Measurements from ENCODE around the gene DGCR2. TPM values are rescaled to one million over a fixed set of nuclear protein-coding genes. Genes with fewer than 3 reads are reported as not detected.

Gene DGCR2
- total RNA-seq, 1 experiment from 2014 or later: 42.9 TPM

GRCh38 chr22:18994701-18995326 lies 127.4 kb downstream of the DGCR2 start:
- ChIA-PET RAD21 (ENCODE audit: low non-redundant PET in 1 of 2, low total read pairs in 2 of 2, uncharacterized antibody in 2 of 2, unreplicated experiment in 2 of 2) (no interaction called here), POLR2A (no interaction called here), CTCF (no interaction called here)
- H2AFZ ChIP-seq (ENCODE audit: low read depth, low read length, poor library complexity, severe bottlenecking): no peak overlapping the region
- ATAC-seq (peak; percentile 40), DNase-seq (ENCODE audit: low read depth, low spot score) (no peak)
- no peaks in the 10 kb centered on the region for H3K36me3 ChIP-seq (ENCODE audit: control insufficient read depth in 1 of 2, insufficient read depth in 2 of 2, low read length in 2 of 2)
- intact Hi-C loops (cut with micrococcal nuclease): no loop called here
- H3K4me2 ChIP-seq (ENCODE audit: low read length): peak overlapping the region; percentile 30
- H3K9me3 ChIP-seq (ENCODE audit: control insufficient read depth in 1 of 2, insufficient read depth in 1 of 2, low read depth in 1 of 2, low read length in 2 of 2): no peaks in the 10 kb centered on the region
- BruUV-seq (replicated peaks): no TSS peak
- H3K9me2 ChIP-seq (ENCODE audit: insufficient read depth): no peaks in the 10 kb centered on the region
- H3K27me3 ChIP-seq (ENCODE audit: insufficient read depth, low read length): no peaks in the 10 kb centered on the region
- no peak overlapping the region for H3K4me3 ChIP-seq (replicated peaks in 1 of 2; ENCODE audit: low read depth in 1 of 2, low read length in 2 of 2)
- H4K20me1 ChIP-seq (ENCODE audit: insufficient read depth): no peaks in the 10 kb centered on the region
- no peaks in the 10 kb centered on the region for H3K79me2 ChIP-seq (ENCODE audit: insufficient read depth, low read length)
- H3K4me1 ChIP-seq (ENCODE audit: control insufficient read depth in 1 of 2, insufficient read depth in 2 of 2, low read length in 2 of 2): peaks cover 0 to 9% of the 10 kb centered on the region in 2 experiments; a peak in 2 of 4 replicates
- TF ChIP-seq EZH2phosphoT487 (IDR thresholded peaks at IDR 0.05; ENCODE audit: borderline replicate concordance) (no peak), JUND (IDR thresholded peaks at IDR 0.05) (no peak), ATF3 (IDR thresholded peaks at IDR 0.05) (no peak), CBX3 (IDR thresholded peaks at IDR 0.05; ENCODE audit: low read depth) (no peak), CEBPB (IDR thresholded peaks at IDR 0.05; ENCODE audit: low read depth) (no peak), EZH2 (IDR thresholded peaks at IDR 0.05) (no peak), EGR1 (IDR thresholded peaks at IDR 0.05; ENCODE audit: low read depth) (no peak), ZBTB33 (IDR thresholded peaks at IDR 0.05; ENCODE audit: extremely low read depth, insufficient replicate concordance, low read length) (no peak), ELF1 (IDR thresholded peaks at IDR 0.05; ENCODE audit: borderline replicate concordance, low read depth) (no peak), MAX (IDR thresholded peaks at IDR 0.05) (no peak), ZFX (IDR thresholded peaks at IDR 0.05) (no peak), ZNF274 (IDR thresholded peaks at IDR 0.05; ENCODE audit: low read depth, low read length) (no peak), FOSL1 (IDR thresholded peaks at IDR 0.05; ENCODE audit: low read depth) (no peak), TCF7L2 (IDR thresholded peaks at IDR 0.05; ENCODE audit: borderline replicate concordance, extremely low read depth, insufficient read depth, insufficient read length) (no peak), POLR2AphosphoS5 (IDR thresholded peaks at IDR 0.05; ENCODE audit: low read depth, low read length) (no peak)
- H3K9ac ChIP-seq (ENCODE audit: low read length): no peak overlapping the region
- no peak overlapping the region for H3K27ac ChIP-seq (ENCODE audit: low read depth, low read length)
